ENCODE data around the gene CD226.
"Not testable (repeated sequence)": the region's sequence is repeated elsewhere in the genome, so short reads cannot be mapped to it uniquely, and the experiment has no call there.

The CD226 gene

GRCh38 chr18:69929041-69929774 is 18.5 kb downstream of the CD226 start:
- no peak for DNase-seq (ENCODE audit: low read depth, low spot score)
- H3K27ac ChIP-seq = no peak overlapping the region

- DNase-seq (ENCODE audit: low read depth, low spot score) = peak; percentile 12
- no peak overlapping the region for H3K27ac ChIP-seq
Measured at GRCh38 chr18:69916412-69916811, 31.3 kb downstream of the CD226 start.

GRCh38 chr18:69908838-69909237 is 38.8 kb downstream of the CD226 start:
- no peak overlapping the region for H3K27ac ChIP-seq
- DNase-seq (ENCODE audit: low read depth, low spot score) = no peak

GRCh38 chr18:69906765-69907164 is 40.9 kb downstream of the CD226 start:
- DNase-seq (ENCODE audit: low read depth, low spot score) = no peak
- no peak overlapping the region for H3K27ac ChIP-seq

- no peak overlapping the region for H3K27ac ChIP-seq
- no peak for DNase-seq (ENCODE audit: low read depth, low spot score)
Measured at GRCh38 chr18:69900941-69901340, 46.7 kb downstream of the CD226 start.

- not testable (repeated sequence) for DNase-seq (ENCODE audit: low read depth, low spot score); H3K27ac ChIP-seq
Measured at GRCh38 chr18:69899154-69899923, 48.3 kb downstream of the CD226 start.

GRCh38 chr18:69898241-69898861 is 49.3 kb downstream of the CD226 start:
- no peak for DNase-seq (ENCODE audit: low read depth, low spot score)
- no peak overlapping the region for H3K27ac ChIP-seq

- no peak overlapping the region for H3K27ac ChIP-seq
Measured at GRCh38 chr18:69897397-69898108, 50.1 kb downstream of the CD226 start.

GRCh38 chr18:69895066-69896047 is 52.3 kb downstream of the CD226 start:
- no peak overlapping the region for H3K27ac ChIP-seq
- no peak for DNase-seq (ENCODE audit: low read depth, low spot score)

More at GRCh38 chr18:69897397-69898108, 50.1 kb downstream of the CD226 start:
- DNase-seq (ENCODE audit: low read depth, low spot score) = no peak

GRCh38 chr18:69894467-69894866 is 53.2 kb downstream of the CD226 start:
- DNase-seq (ENCODE audit: low read depth, low spot score) = no peak
- H3K27ac ChIP-seq = no peak overlapping the region

GRCh38 chr18:69890558-69890957 is 57.1 kb downstream of the CD226 start:
- no peak for DNase-seq (ENCODE audit: low read depth, low spot score)
- no peak overlapping the region for H3K27ac ChIP-seq

GRCh38 chr18:69889009-69889408 is 58.7 kb downstream of the CD226 start:
- no peak overlapping the region for H3K27ac ChIP-seq
- DNase-seq (ENCODE audit: low read depth, low spot score) = no peak

GRCh38 chr18:69887256-69887655 is 60.4 kb downstream of the CD226 start:
- H3K27ac ChIP-seq = no peak overlapping the region
- DNase-seq (ENCODE audit: low read depth, low spot score) = no peak

- no peak overlapping the region for H3K27ac ChIP-seq
- DNase-seq (ENCODE audit: low read depth, low spot score) = no peak
Measured at GRCh38 chr18:69885841-69886531, 61.7 kb downstream of the CD226 start.

GRCh38 chr18:69885355-69885754 is 62.3 kb downstream of the CD226 start:
- no peak overlapping the region for H3K27ac ChIP-seq
- no peak for DNase-seq (ENCODE audit: low read depth, low spot score)

GRCh38 chr18:69883781-69884180 is 63.9 kb downstream of the CD226 start:
- DNase-seq (ENCODE audit: low read depth, low spot score) = no peak
- H3K27ac ChIP-seq = no peak overlapping the region

- no peak overlapping the region for H3K27ac ChIP-seq
- DNase-seq (ENCODE audit: low read depth, low spot score) = no peak
Measured at GRCh38 chr18:69882965-69883668, 64.6 kb downstream of the CD226 start.

- no peak overlapping the region for H3K27ac ChIP-seq
- no peak for DNase-seq (ENCODE audit: low read depth, low spot score)
Measured at GRCh38 chr18:69880083-69880482, 67.6 kb downstream of the CD226 start.

Measured in epithelial cell of prostate (primary cell).